Measurements from ENCODE around the gene SLCO1B1. TPM values are rescaled to one million over a fixed set of nuclear protein-coding genes. Genes with fewer than 3 reads are reported as not detected.
"Not testable (repeated sequence)": the region's sequence is repeated elsewhere in the genome, so short reads cannot be mapped to it uniquely, and the experiment has no call there.

Gene SLCO1B1
- polyA plus RNA-seq (ENCODE audit: insufficient read length in 12 of 12): under 1 TPM in 1 of 12 donors, not detected in 11; 0.37 TPM
- long read RNA-seq, donor 1: 0 reads
- long read RNA-seq, donor 2: 0 reads
- long read RNA-seq, donor 3: 0 reads
- long read RNA-seq, donor 4: 0 reads
- long read RNA-seq, donor 5: 0 reads
- long read RNA-seq, donor 6: 0 reads
- long read RNA-seq, donor 7: 0 reads
- long read RNA-seq, donor 8: 0 reads
- long read RNA-seq, donor 9: 0 reads
- long read RNA-seq, donor 10: 0 reads
- long read RNA-seq, donor 11: 0 reads

GRCh38 chr12:21130998-21131397, at the start of gene SLCO1B1:
TSS of gene SLCO1B1 (plus strand) at chr12:21131194. CDS start at chr12:21141575, 10,381 bp downstream.
- no peak for DNase-seq

- DNase-seq: not testable (repeated sequence)
These were observed 46.2 kb upstream of the SLCO1B1 start for GRCh38 chr12:21084753-21085152.

GRCh38 chr12:21111732-21112131, 19.3 kb upstream of the SLCO1B1 start:
- DNase-seq: no peak

GRCh38 chr12:21113266-21113665, 17.7 kb upstream of the SLCO1B1 start:
- no peak for DNase-seq

- DNase-seq: no peak
These were observed 13.0 kb upstream of the SLCO1B1 start for GRCh38 chr12:21117995-21118394.

GRCh38 chr12:21118760-21119159, 12.2 kb upstream of the SLCO1B1 start:
- DNase-seq: no peak

- DNase-seq: no peak
These were observed 1.6 kb upstream of the SLCO1B1 start for GRCh38 chr12:21129351-21129750.

- DNase-seq: no peak
These were observed 1.1 kb upstream of the SLCO1B1 start for GRCh38 chr12:21129906-21130305.

- not testable (repeated sequence) for DNase-seq
These were observed 6.5 kb downstream of the SLCO1B1 start for GRCh38 chr12:21137318-21137999.

GRCh38 chr12:21138016-21138415, 7.0 kb downstream of the SLCO1B1 start:
- DNase-seq: no peak

GRCh38 chr12:21144309-21144708, 13.3 kb downstream of the SLCO1B1 start:
- DNase-seq: no peak

GRCh38 chr12:21149861-21150260, 18.9 kb downstream of the SLCO1B1 start:
- DNase-seq: not testable (repeated sequence)

GRCh38 chr12:21151184-21151583, 20.2 kb downstream of the SLCO1B1 start:
- DNase-seq: no peak

- DNase-seq: no peak
These were observed 24.7 kb downstream of the SLCO1B1 start for GRCh38 chr12:21155522-21156351.

- no peak for DNase-seq
These were observed 34.1 kb downstream of the SLCO1B1 start for GRCh38 chr12:21165048-21165447.

- peak; percentile 6 for DNase-seq
These were observed 39.0 kb downstream of the SLCO1B1 start for GRCh38 chr12:21169878-21170472.

- no peak for DNase-seq
These were observed 41.1 kb downstream of the SLCO1B1 start for GRCh38 chr12:21172079-21172478.

- DNase-seq: no peak
These were observed 52.8 kb downstream of the SLCO1B1 start for GRCh38 chr12:21183721-21184275.

- DNase-seq: no peak
These were observed 59.0 kb downstream of the SLCO1B1 start for GRCh38 chr12:21190016-21190415.

- DNase-seq: not testable (repeated sequence)
These were observed 83.4 kb downstream of the SLCO1B1 start for GRCh38 chr12:21214433-21214832.

- DNase-seq: no peak
These were observed 88.2 kb downstream of the SLCO1B1 start for GRCh38 chr12:21219206-21219605.

- DNase-seq: no peak
These were observed 89.3 kb downstream of the SLCO1B1 start for GRCh38 chr12:21220266-21220665.
